GM12878 (cell line): Measurements from ENCODE around the gene TH.

Experiments used
- ASH2L ChIP-seq: fragments of 300-600, 200-600 bp; sonication (generic); IDR thresholded peaks from 2 replicates; pipeline ENCODE4 v1.6.1; 2017; ENCODE audit warnings: low read depth, mild to moderate bottlenecking, borderline replicate concordance
- ATF7 ChIP-seq: fragments of 450-650 bp; IDR thresholded peaks from 2 replicates; pipeline ENCODE4 v1.6.1; 2016; ENCODE audit warnings: low read depth, mild to moderate bottlenecking
- CREB1 ChIP-seq: IDR thresholded peaks from 2 replicates; pipeline ENCODE4 v1.6.1; 2012; ENCODE audit warnings: low read depth, mild to moderate bottlenecking, inconsistent platforms
- CTCF ChIP-seq, 3 experiments: IDR thresholded peaks in 2 of 3; conservative IDR thresholded peaks in 1 of 3; 2 replicates each; pipeline ENCODE4 v1.5.1; 2011; ENCODE audit warnings: low read depth in 3 of 3, low read length in 3 of 3, mild to moderate bottlenecking in 3 of 3, control low read depth in 2 of 3, moderate library complexity in 2 of 3, inconsistent platforms in 1 of 3, mixed read lengths in 1 of 3; ENCODE audit not compliant: control insufficient read depth in 2 of 3, insufficient read depth in 1 of 3; ENCODE audit errors: extremely low read depth in 1 of 3
- EZH2 ChIP-seq: IDR thresholded peaks from 2 replicates; pipeline ENCODE4 v1.6.1; 2012; ENCODE audit warnings: low read depth, mild to moderate bottlenecking, control low read depth, inconsistent platforms, low read length, borderline replicate concordance; ENCODE audit not compliant: control insufficient read depth
- FOS ChIP-seq: IDR thresholded peaks from 3 replicates; pipeline ENCODE4 v1.6.1; 2011; ENCODE audit warnings: borderline replicate concordance; ENCODE audit not compliant: insufficient read length; ENCODE audit errors: extremely low read depth
- HDAC2 ChIP-seq: fragments of 200-600 bp; sonication (generic); IDR thresholded peaks from 2 replicates; pipeline ENCODE4 v1.6.1; 2017
- NR2C2 ChIP-seq: IDR thresholded peaks from 2 replicates; pipeline ENCODE4 v1.6.1; 2011; ENCODE audit warnings: borderline replicate concordance, low read depth; ENCODE audit not compliant: control insufficient read depth, insufficient read length
- POLR2A ChIP-seq: IDR thresholded peaks from 2 replicates; pipeline ENCODE4 v1.6.1; 2011; ENCODE audit warnings: low read depth, mild to moderate bottlenecking, low read length
- POLR2AphosphoS5 ChIP-seq: IDR thresholded peaks from 2 replicates; pipeline ENCODE4 v1.6.1; 2011; ENCODE audit warnings: mild to moderate bottlenecking, low read length, inconsistent platforms
- RAD21 ChIP-seq: IDR thresholded peaks from 2 replicates; pipeline ENCODE4 v1.6.1; 2011; ENCODE audit warnings: mild to moderate bottlenecking, low read depth, low read length, moderate library complexity; ENCODE audit not compliant: insufficient read depth
- REST ChIP-seq: IDR thresholded peaks from 2 replicates; pipeline ENCODE4 v1.6.1; 2012; ENCODE audit warnings: mild to moderate bottlenecking, low read depth, low read length
- SMAD1 ChIP-seq: fragments of 450-650 bp; IDR thresholded peaks from 2 replicates; pipeline ENCODE4 v1.6.1; 2018; ENCODE audit warnings: mild to moderate bottlenecking, low read depth; ENCODE audit not compliant: partially characterized antibody
- STAT3 ChIP-seq: IDR thresholded peaks from 2 replicates; pipeline ENCODE4 v1.6.1; 2011; ENCODE audit warnings: low read depth, low read length, improper control_type of control experiment

GRCh38 chr11:2192435-2192834, 20.8 kb upstream of the TH start:
- no peak for TF ChIP-seq REST
- no peak for TF ChIP-seq CREB1
- no peak for TF ChIP-seq STAT3
- TF ChIP-seq HDAC2 = no peak
- TF ChIP-seq FOS = no peak
- no peak for TF ChIP-seq NR2C2
- TF ChIP-seq ASH2L = no peak
- no peak for TF ChIP-seq CTCF (IDR thresholded peaks at IDR 0.05 in 2 of 3, conservative IDR thresholded peaks at IDR 0.05 in 1 of 3; ENCODE audit: control insufficient read depth in 2 of 3, extremely low read depth in 1 of 3, insufficient read depth in 1 of 3, low read depth in 3 of 3, low read length in 3 of 3)
- TF ChIP-seq ATF7 = no peak
- TF ChIP-seq EZH2 = no peak
- no peak for TF ChIP-seq POLR2AphosphoS5
- no peak for TF ChIP-seq RAD21
- TF ChIP-seq POLR2A = no peak
- no peak for TF ChIP-seq SMAD1
